K562 (cell line): ENCODE measurements around the gene SLC25A11. TPM values are rescaled to one million over a fixed set of nuclear protein-coding genes. Genes with fewer than 3 reads are reported as not detected.

ENCODE experiments used
- ATAC-seq: fragments of 200-7000 bp; cut with Tn5 transposase; 3 replicates; pipeline ENCODE4 v1.9.1; 2020; ENCODE audit warnings: moderate library complexity
- BruUV-seq: library from RNA; stranded (reverse); fragments of 400-500 nt; replicated peaks from 2 replicates; lab custom pipeline; 2021; lab: Mats Ljungman, UMichigan
- CTCF ChIA-PET: fragments of 300-600 bp; formaldehyde crosslinking; extraction: SDS; loops from one replicate; lab custom pipeline; 2021; ENCODE audit warnings: low intra/inter-chr PET ratio; lab: Yijun Ruan, JAX
- POLR2A ChIA-PET: fragments of 300-600, 350-650 bp; sonication (Branson Sonifier 250); formaldehyde crosslinking; extraction: SDS; loops from one replicate; lab custom pipeline; 2021; ENCODE audit warnings: antibody characterized with exemption, inconsistent platforms; lab: Yijun Ruan, JAX
- DNase-seq, 4 experiments: peaks; one replicate each; pipeline versions ENCODE4 v3.0.0 to v3.0.0-alpha.2; 2011 to 2018; ENCODE audit warnings: low spot score in 3 of 4, mixed read lengths in 3 of 4; ENCODE audit errors: extremely low read depth in 1 of 4
- FAIRE-seq: peaks from 2 replicates; lab custom pipeline; 2011; peaks lifted over from hg19 to GRCh38; lab: Jason Lieb, UNC
- H2AFZ ChIP-seq: 2 replicates; pipeline ENCODE4 v1.6.0; 2011; ENCODE audit warnings: low read depth, low read length, control low read depth, inconsistent platforms
- H3K27ac ChIP-seq: fragments of 200-600 bp; 3 replicates; pipeline ENCODE4 v1.8.0; 2011; ENCODE audit warnings: low read depth, mild to moderate bottlenecking, control low read depth, inconsistent platforms, low read length, moderate library complexity, mixed read lengths; ENCODE audit errors: extremely low read depth
- H3K27me3 ChIP-seq, 2 experiments: fragments of 300-600 bp in 1 of 2; 2 replicates in 1 of 2; 3 replicates in 1 of 2; pipeline versions ENCODE4 v1.6.0 to v1.8.0; 2011; ENCODE audit warnings: inconsistent platforms in 2 of 2, low read length in 2 of 2, mild to moderate bottlenecking in 1 of 2, mixed read lengths in 1 of 2, moderate library complexity in 1 of 2; ENCODE audit not compliant: control insufficient read depth in 2 of 2, insufficient read depth in 2 of 2
- H3K36me3 ChIP-seq: fragments of 300-600 bp; 3 replicates; pipeline ENCODE4 v1.8.0; 2011; ENCODE audit warnings: mild to moderate bottlenecking, low read length, inconsistent platforms; ENCODE audit not compliant: control insufficient read depth, insufficient read depth
- H3K4me1 ChIP-seq, 2 experiments: fragments of 200-600 bp in 1 of 2; replicated peaks in 1 of 2; 2 replicates in 1 of 2; 3 replicates in 1 of 2; pipeline versions ENCODE4 v1.5.1 to v1.8.0; 2011; ENCODE audit warnings: inconsistent platforms in 2 of 2, low read length in 2 of 2, mild to moderate bottlenecking in 1 of 2, mixed read lengths in 1 of 2, moderate library complexity in 1 of 2; ENCODE audit not compliant: control insufficient read depth in 2 of 2, insufficient read depth in 2 of 2
- H3K4me2 ChIP-seq: 2 replicates; pipeline ENCODE4 v1.6.1; 2011; ENCODE audit warnings: low read length, control low read depth, inconsistent platforms, mixed read lengths; ENCODE audit not compliant: insufficient read depth
- H3K4me3 ChIP-seq: fragments of 200-600 bp; sonication (generic), shearing (Covaris generic); 2 replicates; pipeline ENCODE4 v1.5.1; 2016; ENCODE audit warnings: control low read depth, inconsistent platforms
- H3K79me2 ChIP-seq: fragments of 200-600 bp; 3 replicates; pipeline ENCODE4 v1.8.0; 2011; ENCODE audit warnings: low read length, inconsistent platforms; ENCODE audit not compliant: control insufficient read depth, insufficient read depth
- H3K9ac ChIP-seq, 2 experiments: 2 replicates each; pipeline versions ENCODE4 v1.6.0 to v1.6.1; 2011; ENCODE audit warnings: low read depth in 2 of 2, low read length in 2 of 2, control low read depth in 1 of 2, inconsistent platforms in 1 of 2, mild to moderate bottlenecking in 1 of 2, mixed read lengths in 1 of 2; ENCODE audit not compliant: insufficient read depth in 1 of 2
- H3K9me1 ChIP-seq: one replicate; pipeline ENCODE4 v1.6.0; 2011; ENCODE audit warnings: inconsistent platforms, mild to moderate bottlenecking, low read length, moderate library complexity; ENCODE audit not compliant: control insufficient read depth, insufficient read depth
- H3K9me3 ChIP-seq: replicated peaks from 2 replicates; pipeline ENCODE4 v1.5.1; 2011; ENCODE audit warnings: low read depth, low read length, inconsistent platforms; ENCODE audit not compliant: control insufficient read depth, insufficient read depth
- H4K20me1 ChIP-seq: replicated peaks from 2 replicates; pipeline ENCODE4 v1.6.1; 2011; ENCODE audit warnings: low read length, inconsistent platforms, mixed read lengths; ENCODE audit not compliant: control insufficient read depth, insufficient read depth
- CTBP1 ChIP-seq: fragments of 450-650 bp; IDR thresholded peaks from 2 replicates; pipeline ENCODE4 v1.6.1; 2016; ENCODE audit warnings: borderline replicate concordance
- ESRRA ChIP-seq: fragments of 450-650 bp; IDR thresholded peaks from 2 replicates; pipeline ENCODE4 v1.6.1; 2014; ENCODE audit warnings: low read depth, mild to moderate bottlenecking, moderate library complexity, borderline replicate concordance
- PCBP2 ChIP-seq: fragments of 200-400 bp; formaldehyde crosslinking; IDR thresholded peaks from 2 replicates; pipeline ENCODE4 v1.6.1; 2018; ENCODE audit warnings: low read length, low read depth, mild to moderate bottlenecking, moderate library complexity; ENCODE audit not compliant: poor library complexity, severe bottlenecking
- SPI1 ChIP-seq: IDR thresholded peaks from 2 replicates; pipeline ENCODE4 v1.6.1; 2011; ENCODE audit warnings: low read depth, low read length, control low read depth, borderline replicate concordance
- ZNF408 ChIP-seq: fragments of 250-450 bp; sonication (Bioruptor Pico); IDR thresholded peaks from 2 replicates; pipeline ENCODE4 v1.4.0; 2020; ENCODE audit warnings: low read depth, mild to moderate bottlenecking, moderate library complexity
- WGBS: fragments of 100-300 bp; shearing (Covaris generic); methylation state at CpG from one replicate; pipeline ENCODE4 v1.1.6; 2016; ENCODE audit warnings: low coverage, mixed read lengths; ENCODE audit not compliant: insufficient coverage; ENCODE audit errors: missing lambda C conversion rate; 5-methylcytosine and 5-hydroxymethylcytosine counted together
- in situ Hi-C: fragments of 300-500 bp; cut with MboI; formaldehyde crosslinking; loops from 4 replicates; pipeline ENCODE4 v1.15.0; 2018; ENCODE audit warnings: inconsistent platforms, mixed read lengths
- intact Hi-C: fragments of 100-400 bp; cut with micrococcal nuclease; formaldehyde crosslinking; loops from 2 replicates; pipeline ENCODE4 v1.14.2; 2022
- polyA plus RNA-seq, 8 experiments: library from polyadenylated mRNA; depleted of rRNA in 4 of 8; stranded (reverse) in 5 of 8; unstranded in 3 of 8; fragments of >200 nt; fragmentation: Nextera tagmentation in 2 of 8; fragmentation: Illumina TruSeq in 1 of 8; extraction: Ambion mirVana in 2 of 8; extraction: Trizol in 1 of 8; gene quantifications; 2 replicates each; pipeline versions ENCODE4 v1.2.1 to v1.2.3, GENCODE V29; 2011 to 2014; ENCODE audit warnings: inconsistent platforms in 1 of 8, missing spikeins in 1 of 8
- total RNA-seq, 7 experiments: library from RNA; depleted of rRNA in 6 of 7; stranded (reverse); fragments of >200 nt in 6 of 7; fragmentation: Illumina TruSeq in 2 of 7; extraction: Trizol in 2 of 7; gene quantifications; 2 replicates each; pipeline versions ENCODE4 v1.2.1 to v1.2.3, GENCODE V29; 2011 to 2021; ENCODE audit warnings: low replicate concordance in 1 of 7

Gene SLC25A11
- total and polyA plus RNA-seq, 9 of the 15 experiments (the other 6 are each of a cell fraction or from before 2014, with no cell fraction given), result 3.1 to 56.7 (median 32.9) TPM

DNA sequence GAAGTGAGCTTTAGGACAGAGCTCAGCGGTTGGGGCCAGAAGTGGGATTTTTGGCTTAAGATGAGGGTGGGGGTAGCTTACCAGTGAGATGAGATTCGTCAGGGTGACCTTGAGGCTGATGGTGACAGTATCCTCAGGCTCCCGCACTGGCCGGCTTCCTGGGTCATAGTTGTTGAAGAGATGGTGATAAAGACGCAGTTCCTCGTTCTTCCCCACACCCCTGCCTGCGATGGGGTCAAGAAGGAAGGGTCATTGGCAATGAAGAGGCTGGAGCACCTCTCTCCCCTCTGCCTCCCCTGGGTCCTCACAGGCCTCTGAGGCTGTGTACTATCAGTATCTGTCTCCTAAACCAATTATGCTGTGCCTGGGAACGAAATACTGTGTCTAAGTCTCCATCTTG lies 37.3 kb downstream of the SLC25A11 start:
- intact Hi-C loops (loop anchor here (10.0 kb wide), 1 partner anchor 62 kb away; the partner anchor contains the start of gene SPAG7), in situ Hi-C loops (no loop called here)
- CTCF ChIA-PET, result interaction anchor here (0.7 kb wide), 1 partner anchor 193 kb away, joined by 4 read pairs; no protein-coding TSS in a partner anchor
- peaks cover 14 to 24% of the 10 kb centered on the region in 2 experiments for H3K4me1 ChIP-seq
- H3K9ac ChIP-seq, result no peak overlapping the region; a peak in 1 of 4 replicates
- no peak overlapping the region for H3K4me3 ChIP-seq
- H3K4me2 ChIP-seq, result no peak overlapping the region
- WGBS, result 12% methylated on average over 8 of the region's 8 CpGs
- TF ChIP-seq SPI1 (0 out of 2 replicates have a peak, but pooled peaks have one; percentile 4), PCBP2 (no peak), ESRRA (peak; percentile 87), CTBP1 (peak; percentile 27; the same call in 1 of the 2 replicates), ZNF408 (CRISPR knock-in tag) (no peak)
- H3K9me1 ChIP-seq, result peaks cover 2% of the 10 kb centered on the region
- no peaks in the 10 kb centered on the region for H4K20me1 ChIP-seq
- ATAC-seq (no peak; the same call in 1 of the 3 replicates), FAIRE-seq (no peak), DNase-seq (peak in 1 of 4 experiments; percentile 16)
- no TSS peak for BruUV-seq
- POLR2A ChIA-PET, result interaction anchor here (0.6 to 0.9 kb wide), 2 partner anchors 96 to 129 kb away, joined by 3 read pairs; partner anchors contain the start of gene PLD2
- peak overlapping the region; percentile 30; the same call in 2 of the 3 replicates for H3K27ac ChIP-seq
- H3K79me2 ChIP-seq, result no peaks in the 10 kb centered on the region
- H3K9me3 ChIP-seq, result no peaks in the 10 kb centered on the region
- peak overlapping the region; percentile 62 for H2AFZ ChIP-seq
- no peaks in the 10 kb centered on the region for H3K36me3 ChIP-seq
- H3K27me3 ChIP-seq, result no peaks in the 10 kb centered on the region; a peak in 1 of 5 replicates
